Inflammatory macrophage treated with lipopolysaccharide for 1 hour (primary cell): Measurements from ENCODE around the gene STMP1.
"Not testable (repeated sequence)": the region's sequence is repeated elsewhere in the genome, so short reads cannot be mapped to it uniquely, and the experiment has no call there.

Experiments used
- DNase-seq, 2 donors: peaks; one replicate each; pipeline ENCODE4 v3.0.0-alpha.2; 2020 to 2022

STMP1 gene

GRCh38 chr7:135662373-135663114 is at the start of gene STMP1:
Gene STMP1 (plus strand): TSS chr7:135662514.
- peak; percentile 92 to 98 for DNase-seq

GRCh38 chr7:135616136-135616535 is 46.2 kb upstream of the STMP1 start:
- DNase-seq: no peak

- no peak for DNase-seq
Observed at GRCh38 chr7:135617781-135618180, 44.5 kb upstream of the STMP1 start.

GRCh38 chr7:135618510-135618909 is 43.8 kb upstream of the STMP1 start:
- no peak for DNase-seq

GRCh38 chr7:135620447-135620846 is 41.9 kb upstream of the STMP1 start:
- DNase-seq: no peak

GRCh38 chr7:135620980-135621850 is 41.1 kb upstream of the STMP1 start:
- DNase-seq: peak; percentile 48 to 81

- DNase-seq: no peak
Observed at GRCh38 chr7:135634191-135634878, 28.0 kb upstream of the STMP1 start.

GRCh38 chr7:135639690-135640089 is 22.6 kb upstream of the STMP1 start:
- DNase-seq: not testable (repeated sequence)

- DNase-seq: no peak
Observed at GRCh38 chr7:135644154-135644553, 18.2 kb upstream of the STMP1 start.

- DNase-seq: no peak
Observed at GRCh38 chr7:135644729-135645128, 17.6 kb upstream of the STMP1 start.

GRCh38 chr7:135645296-135645904 is 16.9 kb upstream of the STMP1 start:
- DNase-seq: peak; percentile 26 to 72

- no peak for DNase-seq
Observed at GRCh38 chr7:135647755-135648154, 14.6 kb upstream of the STMP1 start.

GRCh38 chr7:135648235-135648634 is 14.1 kb upstream of the STMP1 start:
- no peak for DNase-seq

GRCh38 chr7:135650831-135651573 is 11.3 kb upstream of the STMP1 start:
- peak; percentile 79 to 92 for DNase-seq

- DNase-seq: no peak
Observed at GRCh38 chr7:135653340-135654080, 8.8 kb upstream of the STMP1 start.

GRCh38 chr7:135658564-135658963 is 3.8 kb upstream of the STMP1 start:
- DNase-seq: no peak

GRCh38 chr7:135659159-135659846 is 3.0 kb upstream of the STMP1 start:
- peak; percentile 38 to 56 for DNase-seq

- no peak for DNase-seq
Observed at GRCh38 chr7:135661311-135662122, 797 bp upstream of the STMP1 start.

GRCh38 chr7:135662123-135662372 is 266 bp upstream of the STMP1 start:
- DNase-seq: no peak

- DNase-seq: peak; percentile 28 to 59
Observed at GRCh38 chr7:135664046-135664589, 1.8 kb downstream of the STMP1 start.
